HK-2 (cell line): Measurements from ENCODE around the gene FLAD1.

Experiments
- DNase-seq: peaks from one replicate; pipeline ENCODE4 v3.0.0-alpha.2; 2018; ENCODE audit not compliant: unreplicated experiment

The FLAD1 gene

GRCh38 chr1:155003766-155004351, 20.7 kb downstream of the FLAD1 start:
- DNase-seq, result peak; percentile 64

DNA sequence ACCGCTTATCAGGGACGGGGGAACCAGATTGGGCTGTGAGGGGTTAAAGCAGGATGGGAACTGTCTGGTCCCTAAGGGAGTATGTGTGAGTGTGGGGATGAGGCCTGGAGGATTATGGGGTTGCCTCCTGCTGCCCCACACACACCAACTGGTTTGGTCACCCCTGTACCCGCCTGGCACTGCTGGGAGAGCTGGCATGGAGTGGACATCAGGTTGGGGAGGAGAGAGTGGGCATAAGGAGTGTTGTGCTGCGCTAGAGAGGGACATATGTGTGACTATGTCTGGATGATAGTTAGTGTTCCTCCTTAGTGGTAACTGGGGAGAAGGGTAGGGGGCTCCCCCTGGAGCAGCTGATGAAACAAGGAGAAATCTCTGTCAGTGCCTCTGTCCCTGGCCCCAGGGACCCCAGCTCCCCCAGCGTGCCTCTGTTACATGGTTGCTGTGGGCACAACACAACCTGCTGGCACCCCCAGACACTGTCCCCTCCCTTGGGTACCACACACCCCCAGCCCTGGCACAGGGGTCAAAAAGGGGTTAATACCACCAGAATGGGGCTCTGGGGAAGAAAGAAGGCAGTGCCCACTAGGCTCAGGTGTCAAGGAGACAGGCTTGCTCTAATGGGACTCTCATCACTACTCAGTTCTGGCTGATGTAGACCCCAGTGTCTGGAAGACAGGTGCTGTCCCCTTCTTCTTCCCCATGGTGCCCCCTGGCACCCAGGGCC, 21.4 kb downstream of the FLAD1 start:
- no peak for DNase-seq

- no peak for DNase-seq
Measured at GRCh38 chr1:155005076-155006011, 22.2 kb downstream of the FLAD1 start.

DNA sequence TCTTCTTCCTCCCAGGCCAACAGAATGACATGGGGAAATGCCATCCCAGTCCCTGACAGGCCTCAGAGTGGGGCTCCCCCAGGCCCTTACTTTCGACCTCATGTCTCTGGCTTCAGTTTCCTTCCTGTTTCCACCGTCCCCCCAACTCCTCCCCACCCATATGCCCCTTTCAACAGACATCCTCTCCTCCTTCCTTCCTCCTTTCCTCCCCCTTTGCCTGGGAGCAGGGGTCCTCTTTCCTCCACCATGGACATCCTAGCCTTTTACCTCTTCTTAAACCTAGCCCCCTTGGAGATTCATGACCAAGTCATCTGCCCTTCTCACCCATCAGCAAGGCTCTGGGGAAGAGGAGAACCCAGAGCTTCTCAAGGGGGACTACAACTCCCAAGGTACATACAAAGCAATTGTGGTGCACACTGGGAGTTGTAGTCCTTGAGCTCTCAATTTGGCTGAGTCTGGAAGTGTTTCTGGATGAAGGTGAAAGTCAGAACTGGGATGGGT, 23.5 kb downstream of the FLAD1 start:
- DNase-seq, result no peak

DNA sequence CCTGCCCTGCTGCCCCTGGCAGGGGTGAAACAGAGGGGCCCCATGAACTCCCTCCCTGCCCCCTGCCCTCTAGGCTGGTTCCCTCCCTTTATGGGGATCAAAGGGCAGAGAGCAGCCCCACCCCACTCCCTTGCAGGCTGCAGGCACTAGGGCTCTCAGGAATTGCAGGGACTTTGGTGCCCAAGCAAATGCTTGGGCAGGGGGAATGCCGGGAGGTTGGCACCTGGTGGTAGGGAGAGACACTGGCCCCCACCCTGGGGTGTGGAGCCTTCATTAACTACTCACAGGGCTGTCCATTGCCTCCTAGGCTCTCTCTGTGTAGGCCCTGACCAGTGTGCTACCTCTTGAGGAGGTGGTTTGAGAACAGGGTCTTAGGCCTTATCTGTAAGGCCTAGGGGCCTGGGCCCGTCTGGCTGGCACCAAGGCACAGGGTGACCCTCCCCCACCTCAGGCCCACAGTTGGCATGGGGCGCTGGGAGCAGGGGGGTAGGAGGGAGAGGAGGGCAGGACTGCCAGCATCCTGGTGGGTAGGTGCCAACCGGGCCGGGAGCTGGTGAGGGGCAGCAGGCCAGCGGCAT, 24.2 kb downstream of the FLAD1 start:
- no peak for DNase-seq

DNA sequence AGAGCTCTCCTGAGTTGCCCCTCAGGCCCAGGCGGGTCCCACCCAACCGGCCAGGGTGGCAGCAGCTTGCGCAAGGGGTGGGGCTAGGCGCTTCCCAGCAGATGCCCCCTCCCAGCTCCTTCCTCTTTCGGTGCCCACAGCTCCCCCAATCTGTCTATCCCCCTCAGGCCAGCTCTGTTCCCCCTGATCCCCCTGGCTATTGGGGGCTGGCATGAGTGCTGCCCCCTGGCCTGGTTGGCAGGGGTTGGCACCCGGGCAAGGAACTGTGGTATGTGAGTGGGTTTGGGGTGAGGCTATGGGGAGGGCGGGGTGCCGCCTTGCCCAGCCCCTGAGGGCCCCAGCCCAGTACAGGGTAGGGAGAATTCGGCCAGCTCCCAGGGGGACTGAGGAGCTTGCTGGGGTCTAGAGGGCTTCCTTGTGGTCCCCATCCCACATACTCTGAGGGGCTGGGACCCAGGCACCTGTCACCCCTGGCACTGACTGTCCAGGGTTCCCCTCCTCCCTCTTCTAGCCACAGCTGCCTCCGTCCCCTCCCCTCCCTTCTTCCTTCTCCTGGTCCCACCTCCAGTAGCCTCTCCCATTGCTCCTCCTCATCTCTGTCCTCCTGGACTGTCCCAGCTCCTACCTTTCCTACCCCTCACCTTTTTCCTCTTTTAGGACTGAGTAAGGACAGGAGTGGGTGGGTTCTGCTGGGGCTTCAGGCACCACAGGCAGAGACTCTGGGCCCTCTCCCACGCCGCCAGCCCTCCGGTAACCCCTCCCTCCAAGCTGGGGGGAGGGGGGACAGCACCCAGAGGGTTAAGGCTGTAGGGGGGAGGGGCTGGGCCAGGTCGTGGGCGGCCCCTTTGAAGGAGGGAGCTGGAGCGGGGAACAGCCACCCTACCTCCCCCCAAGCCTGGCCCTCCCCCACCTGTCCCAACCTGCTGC, 25.1 kb downstream of the FLAD1 start:
- DNase-seq, result no peak

DNA sequence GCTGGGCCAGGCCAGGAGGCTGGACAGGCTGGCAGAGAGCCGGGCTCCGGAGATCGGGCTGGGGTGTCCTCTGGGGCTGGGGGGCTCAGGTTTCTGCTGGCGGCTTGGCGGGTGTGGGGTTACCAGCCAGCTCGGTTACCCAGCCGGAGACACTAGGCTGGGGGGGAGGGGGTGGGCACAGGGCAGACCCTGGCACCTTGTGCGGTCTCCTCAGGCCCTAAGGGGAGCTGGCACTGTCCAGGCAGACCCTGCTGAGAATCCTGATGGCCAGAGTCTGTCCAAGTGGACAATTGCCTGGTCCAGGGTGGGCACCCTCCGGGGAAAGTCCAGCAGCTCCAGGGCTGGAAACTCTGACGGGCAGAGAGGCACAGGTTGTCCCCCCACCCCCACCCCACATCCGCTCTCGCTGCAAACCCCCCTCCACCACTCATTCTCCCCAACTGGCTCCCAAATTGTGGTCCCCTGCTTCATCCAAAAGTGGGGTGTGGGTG, 26.1 kb downstream of the FLAD1 start:
- no peak for DNase-seq

DNA sequence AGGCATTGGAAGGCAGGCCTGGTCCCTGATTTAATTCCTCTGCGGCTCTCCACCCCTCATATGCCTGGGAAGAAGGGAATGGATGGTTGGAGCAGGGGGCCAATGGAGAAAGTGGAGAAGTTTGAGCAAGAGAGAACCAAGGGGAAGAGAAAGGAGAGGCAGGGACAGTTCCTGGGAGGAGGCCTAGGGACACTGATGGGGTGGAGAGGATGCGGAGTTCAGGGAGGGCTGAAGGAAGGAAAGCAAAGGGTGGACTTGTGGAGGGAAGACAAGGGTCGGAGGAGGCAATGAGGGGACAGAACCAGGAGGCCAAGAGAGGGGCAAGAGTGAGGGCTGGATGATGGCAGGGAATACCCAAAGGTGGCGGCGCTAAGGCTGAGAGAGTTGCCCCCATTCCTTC, 26.6 kb downstream of the FLAD1 start:
- DNase-seq, result no peak

DNA sequence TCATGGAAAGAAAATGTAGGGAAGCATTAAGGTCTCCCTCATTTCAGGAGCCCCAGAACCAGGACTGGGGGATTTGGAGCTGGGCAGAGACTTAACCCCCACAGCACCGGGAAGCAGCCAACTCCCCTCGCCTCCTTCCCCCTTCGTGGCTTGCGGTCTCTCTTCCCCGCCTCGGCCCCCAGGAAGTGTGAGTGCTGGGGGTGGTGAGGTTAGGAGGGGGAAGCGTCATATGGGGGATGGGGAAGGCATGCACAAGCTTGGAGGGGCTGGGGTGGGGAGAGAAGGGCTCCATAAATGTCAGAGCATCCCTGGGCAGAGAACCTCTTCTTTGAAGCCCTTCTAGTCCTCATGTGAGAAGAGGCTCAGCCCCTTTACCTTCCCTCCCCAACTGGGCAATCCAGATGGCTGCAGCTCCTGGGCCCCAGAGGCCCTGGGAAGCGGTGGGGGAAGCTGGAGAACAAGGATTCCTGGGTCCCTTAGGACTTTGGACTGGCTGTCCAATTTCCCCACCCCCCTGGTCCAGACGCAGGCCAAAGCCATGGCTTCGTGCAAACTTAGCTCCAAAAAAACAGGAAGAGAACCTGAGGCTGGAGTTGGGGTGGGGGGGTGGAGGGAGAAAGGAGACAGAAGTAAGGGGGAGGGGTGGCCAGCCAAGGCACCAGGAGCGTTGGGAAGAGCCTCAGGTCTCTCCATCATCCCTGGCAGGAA, 27.2 kb downstream of the FLAD1 start:
- DNase-seq, result no peak

GRCh38 chr1:155011004-155011416, 27.9 kb downstream of the FLAD1 start:
- DNase-seq, result no peak

DNA sequence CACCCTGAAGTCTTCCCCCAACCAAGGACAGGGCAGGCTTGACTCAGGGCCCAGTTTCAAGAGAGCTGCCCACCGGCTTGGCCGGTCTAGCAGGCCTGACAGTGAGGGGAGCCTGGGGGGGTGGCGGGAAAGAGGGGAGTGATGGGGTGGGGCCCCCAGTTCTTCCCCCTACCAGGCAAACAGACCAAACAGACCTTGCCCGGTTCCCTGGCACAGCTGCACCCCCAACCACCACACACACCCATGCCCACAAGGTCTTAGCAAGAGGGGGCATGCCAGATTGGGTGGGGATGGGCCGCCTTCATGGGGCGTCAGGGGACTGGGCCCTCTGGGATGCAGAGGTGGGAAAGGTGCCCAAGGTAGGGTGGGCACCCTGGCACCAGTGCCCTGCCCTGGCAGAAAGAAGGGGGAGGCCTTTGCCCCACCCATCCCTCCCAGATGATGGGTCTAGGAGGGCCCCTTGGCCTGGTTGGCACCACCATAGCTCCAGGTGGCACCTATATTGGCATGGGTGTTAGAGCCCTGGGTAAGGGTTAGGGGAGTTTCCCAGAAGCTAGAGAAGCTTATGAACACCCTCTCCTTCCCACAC, 28.4 kb downstream of the FLAD1 start:
- no peak for DNase-seq

GRCh38 chr1:155012026-155012546, 28.9 kb downstream of the FLAD1 start:
- no peak for DNase-seq

GRCh38 chr1:155012776-155013602, 29.8 kb downstream of the FLAD1 start:
- DNase-seq, result no peak

DNA sequence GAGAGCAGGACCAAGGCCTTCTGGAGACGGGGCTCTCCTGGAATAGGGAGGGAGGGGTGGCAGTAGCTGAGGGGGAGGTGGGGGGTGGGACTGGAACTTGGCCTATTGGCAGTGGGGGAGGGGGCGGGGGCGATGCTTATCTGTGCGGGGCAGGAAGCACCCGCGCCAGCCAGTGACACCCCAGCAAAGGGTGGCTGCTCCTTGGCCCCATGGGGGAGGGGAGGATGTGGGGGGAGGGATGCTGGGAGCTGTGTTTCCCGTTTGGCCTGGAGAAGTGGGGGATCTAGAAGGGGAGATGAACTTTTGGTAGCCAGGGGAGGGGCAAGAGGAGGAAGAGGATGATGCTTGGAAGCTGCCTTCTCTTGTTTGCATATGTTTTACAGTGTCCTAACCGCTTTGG, 30.5 kb downstream of the FLAD1 start:
- DNase-seq, result no peak

- no peak for DNase-seq
Measured at GRCh38 chr1:155014709-155015508, 31.8 kb downstream of the FLAD1 start.

GRCh38 chr1:155015527-155016230, 32.5 kb downstream of the FLAD1 start:
- no peak for DNase-seq

- no peak for DNase-seq
Measured at GRCh38 chr1:155016231-155016831, 33.2 kb downstream of the FLAD1 start.
